IMR-90 (cell line): ENCODE data around the gene GRID1. TPM values are rescaled to one million over a fixed set of nuclear protein-coding genes. Genes with fewer than 3 reads are reported as not detected.

Source experiments
- ATAC-seq: fragments of 200-7000 bp; cut with Tn5 transposase; 2 replicates; pipeline ENCODE4 v1.9.1; 2020; ENCODE audit warnings: low read depth, mild to moderate bottlenecking, moderate library complexity
- BruUV-seq: library from RNA; stranded (reverse); fragments of 400-500 nt; replicated peaks from 2 replicates; lab custom pipeline; 2021; lab: Mats Ljungman, UMichigan
- CTCF ChIA-PET: fragments of 300-600 bp; formaldehyde crosslinking; extraction: SDS; loops from one replicate; lab custom pipeline; 2021; ENCODE audit warnings: antibody characterized with exemption; lab: Yijun Ruan, JAX
- POLR2A ChIA-PET: fragments of 300-600 bp; sonication (Branson Sonifier 250); formaldehyde crosslinking; loops from one replicate; lab custom pipeline; 2022; ENCODE audit warnings: antibody characterized with exemption; ENCODE audit not compliant: unreplicated experiment; lab: Charles Lee
- DNase-seq: peaks from one replicate; pipeline ENCODE4 v3.0.0; 2013
- H2AFZ ChIP-seq: replicated peaks from 2 replicates; pipeline ENCODE3; 2013; ENCODE audit warnings: low read length, mild to moderate bottlenecking; ENCODE audit not compliant: poor library complexity
- H2AK5ac ChIP-seq: 2 replicates; pipeline ENCODE4 v1.6.1; 2013; ENCODE audit warnings: low read depth, low read length, inconsistent platforms
- H2AK9ac ChIP-seq: replicated peaks from 2 replicates; pipeline ENCODE3; 2013; ENCODE audit warnings: mild to moderate bottlenecking, low read depth, low read length, moderate library complexity; ENCODE audit not compliant: poor library complexity
- H2BK120ac ChIP-seq: 2 replicates; pipeline ENCODE4 v1.6.1; 2013; ENCODE audit warnings: low read depth, low read length, inconsistent platforms
- H2BK15ac ChIP-seq: 3 replicates; pipeline ENCODE4 v1.6.1; 2013; ENCODE audit warnings: low read depth, low read length, inconsistent platforms
- H2BK20ac ChIP-seq: 2 replicates; pipeline ENCODE4 v1.6.1; 2013; ENCODE audit warnings: low read depth, mild to moderate bottlenecking, inconsistent platforms, low read length, moderate library complexity
- H2BK5ac ChIP-seq: 2 replicates; pipeline ENCODE4 v1.6.1; 2013; ENCODE audit warnings: mild to moderate bottlenecking, low read depth, low read length, inconsistent platforms; ENCODE audit not compliant: poor library complexity, severe bottlenecking
- H3K14ac ChIP-seq: replicated peaks from 2 replicates; pipeline ENCODE4 v1.6.1; 2013; ENCODE audit warnings: low read depth, low read length, inconsistent platforms
- H3K18ac ChIP-seq: 2 replicates; pipeline ENCODE4 v1.6.1; 2013; ENCODE audit warnings: low read depth, low read length, control low read depth
- H3K23ac ChIP-seq: 2 replicates; pipeline ENCODE4 v1.6.1; 2013; ENCODE audit warnings: low read depth, low read length, inconsistent platforms
- H3K27ac ChIP-seq: 2 replicates; pipeline ENCODE4 v1.5.1; 2013; ENCODE audit warnings: mild to moderate bottlenecking, control low read depth, low read length; ENCODE audit not compliant: insufficient read depth
- H3K27me3 ChIP-seq: 2 replicates; pipeline ENCODE4 v1.6.1; 2013; ENCODE audit warnings: low read length; ENCODE audit not compliant: control insufficient read depth, insufficient read depth
- H3K36me3 ChIP-seq: 2 replicates; pipeline ENCODE4 v1.6.1; 2013; ENCODE audit warnings: low read length, mixed read lengths; ENCODE audit not compliant: control insufficient read depth, insufficient read depth
- H3K4ac ChIP-seq: 2 replicates; pipeline ENCODE4 v1.6.1; 2013; ENCODE audit warnings: low read depth, low read length, inconsistent platforms
- H3K4me1 ChIP-seq: 2 replicates; pipeline ENCODE4 v1.6.1; 2013; ENCODE audit warnings: low read length, mixed read lengths; ENCODE audit not compliant: control insufficient read depth, insufficient read depth
- H3K4me2 ChIP-seq: 2 replicates; pipeline ENCODE4 v1.6.1; 2013; ENCODE audit warnings: low read depth, mild to moderate bottlenecking, control low read depth, low read length, moderate library complexity
- H3K4me3 ChIP-seq: 2 replicates; pipeline ENCODE4 v1.5.1; 2013; ENCODE audit warnings: low read depth, mild to moderate bottlenecking, control low read depth, low read length, moderate library complexity; ENCODE audit not compliant: insufficient read depth
- H3K56ac ChIP-seq: 2 replicates; pipeline ENCODE4 v1.6.1; 2013; ENCODE audit warnings: low read length, inconsistent platforms; ENCODE audit not compliant: insufficient read depth; ENCODE audit errors: extremely low read depth
- H3K79me1 ChIP-seq, 2 experiments: 2 replicates each; pipeline ENCODE4 v1.6.1; 2013; ENCODE audit warnings: low read length in 2 of 2, inconsistent platforms in 1 of 2, low read depth in 1 of 2
- H3K9ac ChIP-seq: 2 replicates; pipeline ENCODE4 v1.6.1; 2013; ENCODE audit warnings: low read depth, low read length, control low read depth
- H3K9me1 ChIP-seq: 2 replicates; pipeline ENCODE4 v1.6.1; 2013; ENCODE audit warnings: low read length, inconsistent platforms; ENCODE audit not compliant: insufficient read depth
- H3K9me3 ChIP-seq: 2 replicates; pipeline ENCODE4 v1.6.1; 2013; ENCODE audit warnings: low read length; ENCODE audit not compliant: control insufficient read depth, insufficient read depth
- H4K20me1 ChIP-seq: 2 replicates; pipeline ENCODE4 v1.6.1; 2013; ENCODE audit warnings: low read length, inconsistent platforms; ENCODE audit not compliant: insufficient read depth
- H4K5ac ChIP-seq: 2 replicates; pipeline ENCODE4 v1.6.1; 2013; ENCODE audit warnings: mild to moderate bottlenecking, low read depth, low read length, control low read depth
- H4K8ac ChIP-seq, 2 experiments: 2 replicates each; pipeline ENCODE4 v1.6.1; 2013; ENCODE audit warnings: low read depth in 2 of 2, low read length in 2 of 2, control low read depth in 1 of 2, inconsistent platforms in 1 of 2
- H4K91ac ChIP-seq: 2 replicates; pipeline ENCODE4 v1.6.1; 2013; ENCODE audit warnings: low read depth, low read length, inconsistent platforms; ENCODE audit not compliant: insufficient read depth
- BHLHE40 ChIP-seq: fragments of 150-350 bp; IDR thresholded peaks from 2 replicates; pipeline ENCODE4 v1.6.1; 2016; ENCODE audit warnings: mild to moderate bottlenecking, low read depth, low read length
- CEBPB ChIP-seq: IDR thresholded peaks from 2 replicates; pipeline ENCODE4 v1.6.1; 2012; ENCODE audit warnings: low read depth, low read length, improper control_type of control experiment
- CHD1 ChIP-seq: IDR thresholded peaks from 2 replicates; pipeline ENCODE4 v1.6.1; 2012; ENCODE audit warnings: low read depth, low read length, improper control_type of control experiment
- CTCF ChIP-seq: conservative IDR thresholded peaks from 2 replicates; pipeline ENCODE4 v1.5.1; 2012; ENCODE audit warnings: mild to moderate bottlenecking, low read depth, low read length, improper control_type of control experiment
- FOS ChIP-seq: fragments of 150-350 bp; IDR thresholded peaks from 2 replicates; pipeline ENCODE4 v1.6.1; 2016; ENCODE audit warnings: low read depth, low read length
- MXI1 ChIP-seq: IDR thresholded peaks from 2 replicates; pipeline ENCODE4 v1.6.1; 2012; ENCODE audit warnings: low read depth, mild to moderate bottlenecking, low read length, moderate library complexity, borderline replicate concordance
- NFE2L2 ChIP-seq: fragments of 150-350 bp; IDR thresholded peaks from 2 replicates; pipeline ENCODE4 v1.6.1; 2016; ENCODE audit warnings: low read depth, mild to moderate bottlenecking, low read length
- RAD21 ChIP-seq: IDR thresholded peaks from 2 replicates; pipeline ENCODE4 v1.6.1; 2012; ENCODE audit warnings: low read length, improper control_type of control experiment
- RCOR1 ChIP-seq: IDR thresholded peaks from 2 replicates; pipeline ENCODE4 v1.6.1; 2012; ENCODE audit warnings: mild to moderate bottlenecking, low read length, improper control_type of control experiment; ENCODE audit not compliant: insufficient replicate concordance
- RFX5 ChIP-seq: IDR thresholded peaks from 2 replicates; pipeline ENCODE4 v1.8.0; 2012; ENCODE audit warnings: low read depth, mild to moderate bottlenecking, low read length, moderate library complexity
- WGBS, 2 experiments: methylation state at CpG; one replicate each; pipeline versions ENCODE4 v1.1.5 to v1.1.7; 2013; ENCODE audit warnings: missing lambda C conversion rate in 2 of 2; ENCODE audit not compliant: insufficient read length in 1 of 2; ENCODE audit errors: extremely low coverage in 2 of 2; 5-methylcytosine and 5-hydroxymethylcytosine counted together
- dilution Hi-C: fragments of 300-500 bp; cut with HindIII; formaldehyde crosslinking; loops from one replicate; pipeline ENCODE4 v1.14.3; 2018; ENCODE audit warnings: low sequenced_read_pairs; ENCODE audit not compliant: unreplicated experiment
- in situ Hi-C: fragments of 300-500 bp; cut with MboI; formaldehyde crosslinking; loops from 3 replicates; pipeline ENCODE4 v1.14.3; 2019; ENCODE audit warnings: low sequenced_read_pairs, inconsistent platforms, mixed read lengths
- intact Hi-C: fragments of 100-400 bp; cut with micrococcal nuclease; formaldehyde crosslinking; loops from 2 replicates; pipeline ENCODE4 v1.10.0; 2022
- polyA plus RNA-seq, 3 experiments: library from polyadenylated mRNA; depleted of rRNA; stranded (reverse); fragments of >200 nt; gene quantifications; 2 replicates each; pipeline ENCODE4 v1.2.3, GENCODE V29; 2012; ENCODE audit warnings: low replicate concordance in 1 of 3
- total RNA-seq: library from RNA; depleted of rRNA; stranded (reverse); fragments of >200 nt; gene quantifications from 2 replicates; pipeline ENCODE4 v1.2.3, GENCODE V29; 2012

GRID1 gene
- total and polyA plus RNA-seq, 2 of the 4 experiments (the other 2 are of a cell fraction): not detected

DNA sequence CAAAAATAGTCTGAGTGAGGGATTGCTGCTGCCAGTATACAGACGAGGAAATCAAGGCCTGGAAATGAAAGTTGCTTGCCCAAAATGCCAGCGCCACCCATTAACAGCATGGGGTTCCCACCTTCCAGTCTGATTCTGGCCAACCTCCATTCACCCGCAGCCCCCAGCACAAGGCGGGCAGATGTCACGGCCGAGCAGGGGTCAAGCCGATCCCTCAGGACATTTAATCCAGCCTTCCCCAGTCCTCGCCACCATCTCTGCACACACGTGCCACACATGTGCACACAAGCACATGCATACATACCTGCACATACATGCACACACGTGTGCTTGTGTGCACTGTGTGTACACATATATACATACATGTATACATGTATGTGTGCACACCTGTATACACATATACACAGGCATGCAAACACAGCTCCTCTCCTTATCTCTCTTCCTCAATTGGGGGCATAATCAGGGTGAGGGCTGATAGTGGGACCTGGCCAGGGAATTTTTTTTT is 122.9 kb downstream of the GRID1 start:
- Histone ChIP-seq H3K9me3 (no peaks in the 10 kb centered on the region), H3K4ac (no peak overlapping the region), H3K27me3 (no peaks in the 10 kb centered on the region), H3K27ac (no peak overlapping the region), H4K8ac (no peak overlapping the region), H3K9me1 (no peaks in the 10 kb centered on the region), H3K4me3 (no peak overlapping the region), H3K23ac (no peak overlapping the region), H3K14ac (no peak overlapping the region), H2BK20ac (no peak overlapping the region), H3K36me3 (no peaks in the 10 kb centered on the region), H3K4me1 (no peaks in the 10 kb centered on the region), H3K4me2 (no peak overlapping the region), H2BK5ac (no peak overlapping the region), H3K9ac (no peak overlapping the region), H3K18ac (no peak overlapping the region), H2AK9ac (no peak overlapping the region), H4K91ac (no peak overlapping the region), H3K79me1 (no peaks in the 10 kb centered on the region), H4K5ac (no peak overlapping the region), H3K56ac (no peak overlapping the region), H2AK5ac (no peak overlapping the region), H2BK15ac (no peak overlapping the region), H2BK120ac (no peak overlapping the region), H4K20me1 (no peaks in the 10 kb centered on the region), H2AFZ (no peak overlapping the region)
- CTCF ChIA-PET: interaction anchor here (0.6 kb wide), 1 partner anchor 1473 kb away, joined by 3 read pairs; no protein-coding TSS in a partner anchor
- TF ChIP-seq NFE2L2 (no peak), BHLHE40 (no peak), RAD21 (no peak), RFX5 (no peak), CHD1 (no peak), FOS (no peak), CEBPB (no peak), CTCF (no peak), MXI1 (no peak), RCOR1 (no peak)
- intact Hi-C loops (no loop called here), in situ Hi-C loops (no loop called here), dilution Hi-C loops (no loop called here)
- WGBS, 2 experiments: 84% methylated on average over 6 of the region's 10 CpGs; no CpG with 5 or more reads in 1 of the 2 experiments
- POLR2A ChIA-PET: no interaction called here
- no peak for DNase-seq
- ATAC-seq: no peak
- no TSS peak for BruUV-seq
